Right atrium auricular region (tissue), 2 donors: Measurements from ENCODE around the gene PPP1CA. TPM values are rescaled to one million over a fixed set of nuclear protein-coding genes. Genes with fewer than 3 reads are reported as not detected.

Experiments
- DNase-seq: peaks from one replicate; pipeline ENCODE4 v3.0.0-alpha.2; 2019; ENCODE audit warnings: low spot score
- H3K27ac ChIP-seq, 2 donors: fragments of 200-600 bp; sonication (generic); 1 replicate in 1 of 2; 2 replicates in 1 of 2; pipeline ENCODE4 v1.5.1; 2016 to 2019
- H3K27me3 ChIP-seq, 2 donors: fragments of 200-600 bp; sonication (generic); one replicate each; pipeline versions ENCODE4 v1.5.1 to v1.6.0; 2017 to 2019
- H3K36me3 ChIP-seq: fragments of 200-600 bp; sonication (generic); one replicate; pipeline ENCODE4 v1.5.1; 2016
- H3K4me1 ChIP-seq, 2 donors: fragments of 200-600 bp; sonication (generic); one replicate each; pipeline versions ENCODE4 v1.5.1 to v1.6.0; 2017 to 2019
- H3K4me3 ChIP-seq, 2 donors: fragments of 200-600 bp; sonication (generic); 1 replicate in 1 of 2; 2 replicates in 1 of 2; pipeline ENCODE4 v1.5.1; 2017 to 2019; ENCODE audit warnings: mild to moderate bottlenecking in 1 of 2, moderate library complexity in 1 of 2
- H3K9me3 ChIP-seq, 2 donors: fragments of 200-600 bp; sonication (generic); one replicate each; pipeline ENCODE4 v1.5.1; 2019
- CTCF ChIP-seq, 2 donors: fragments of 200-600 bp; sonication (generic); IDR thresholded peaks; one replicate each; pipeline ENCODE4 v1.5.1; 2019; ENCODE audit warnings: antibody characterized with exemption in 2 of 2
- total RNA-seq, 2 donors: library from RNA; depleted of rRNA; stranded (reverse); fragments of >200 nt; gene quantifications; one replicate each; pipeline ENCODE4 v1.1.0, GENCODE V29; 2016

The PPP1CA gene
- total RNA-seq, 2 donors from 2014 or later, result 97.8 to 112 TPM

- H3K4me1 ChIP-seq, result peaks cover 0 to 49% of the 10 kb centered on the region in 2 donors
- no peaks in the 10 kb centered on the region for H3K27me3 ChIP-seq
Observed at GRCh38 chr11:67442504-67443404, 41.1 kb upstream of the PPP1CA start.

DNA sequence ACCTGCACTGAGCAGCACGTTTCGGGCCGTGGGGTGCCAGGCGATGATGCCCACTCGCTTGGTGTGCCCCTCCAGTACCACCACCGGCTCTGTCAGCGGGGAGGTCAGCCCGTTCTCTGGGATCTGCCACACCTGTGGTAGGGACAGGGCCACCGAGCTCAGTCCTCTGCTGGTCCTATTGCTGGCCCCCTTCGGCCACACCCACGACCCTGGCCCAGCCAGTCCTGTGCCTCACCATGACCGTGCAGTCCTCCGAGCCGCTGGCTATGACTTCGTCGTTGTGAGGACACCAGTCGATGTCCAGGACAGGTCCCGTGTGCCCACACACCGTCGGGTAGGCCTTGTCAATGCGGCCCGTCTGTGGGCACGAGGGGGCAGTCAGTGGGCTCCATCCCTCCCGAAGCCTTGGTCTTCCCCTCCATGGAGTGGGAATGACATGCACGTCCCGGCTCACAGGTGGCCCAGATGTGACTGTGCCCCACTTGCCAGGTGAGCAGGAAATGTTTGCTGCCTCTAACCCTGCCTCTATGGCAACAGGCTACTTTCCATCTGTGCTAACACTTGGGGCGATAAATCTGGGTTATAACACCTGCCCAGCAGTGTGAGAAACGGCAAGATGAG is 40.2 kb upstream of the PPP1CA start:
- no peak for DNase-seq
- Histone ChIP-seq H3K36me3 (peaks cover 28% of the 10 kb centered on the region), H3K4me1 (peaks cover 0 to 57% of the 10 kb centered on the region in 2 donors), H3K27me3 (no peaks in the 10 kb centered on the region), H3K27ac (no peak overlapping the region), H3K9me3 (no peaks in the 10 kb centered on the region), H3K4me3 (no peak overlapping the region)
- no peak for TF ChIP-seq CTCF (IDR thresholded peaks at IDR 0.05)

More at GRCh38 chr11:67442504-67443404, 41.1 kb upstream of the PPP1CA start:
- H3K27ac ChIP-seq, result peak overlapping the region; percentile 94 to 97
- DNase-seq, result no peak
- H3K9me3 ChIP-seq, result no peaks in the 10 kb centered on the region
- H3K4me3 ChIP-seq, result peak overlapping the region; percentile 77 to 91
- TF ChIP-seq CTCF (IDR thresholded peaks at IDR 0.05), result no peak
- peaks cover 22% of the 10 kb centered on the region for H3K36me3 ChIP-seq

GRCh38 chr11:67441098-67441563 is 39.5 kb upstream of the PPP1CA start:
- Histone ChIP-seq H3K4me1 (peaks cover 0 to 64% of the 10 kb centered on the region in 2 donors), H3K4me3 (no peak overlapping the region), H3K36me3 (peaks cover 28% of the 10 kb centered on the region), H3K27ac (no peak overlapping the region), H3K27me3 (no peaks in the 10 kb centered on the region), H3K9me3 (no peaks in the 10 kb centered on the region)
- no peak for DNase-seq
- no peak for TF ChIP-seq CTCF (IDR thresholded peaks at IDR 0.05)

DNA sequence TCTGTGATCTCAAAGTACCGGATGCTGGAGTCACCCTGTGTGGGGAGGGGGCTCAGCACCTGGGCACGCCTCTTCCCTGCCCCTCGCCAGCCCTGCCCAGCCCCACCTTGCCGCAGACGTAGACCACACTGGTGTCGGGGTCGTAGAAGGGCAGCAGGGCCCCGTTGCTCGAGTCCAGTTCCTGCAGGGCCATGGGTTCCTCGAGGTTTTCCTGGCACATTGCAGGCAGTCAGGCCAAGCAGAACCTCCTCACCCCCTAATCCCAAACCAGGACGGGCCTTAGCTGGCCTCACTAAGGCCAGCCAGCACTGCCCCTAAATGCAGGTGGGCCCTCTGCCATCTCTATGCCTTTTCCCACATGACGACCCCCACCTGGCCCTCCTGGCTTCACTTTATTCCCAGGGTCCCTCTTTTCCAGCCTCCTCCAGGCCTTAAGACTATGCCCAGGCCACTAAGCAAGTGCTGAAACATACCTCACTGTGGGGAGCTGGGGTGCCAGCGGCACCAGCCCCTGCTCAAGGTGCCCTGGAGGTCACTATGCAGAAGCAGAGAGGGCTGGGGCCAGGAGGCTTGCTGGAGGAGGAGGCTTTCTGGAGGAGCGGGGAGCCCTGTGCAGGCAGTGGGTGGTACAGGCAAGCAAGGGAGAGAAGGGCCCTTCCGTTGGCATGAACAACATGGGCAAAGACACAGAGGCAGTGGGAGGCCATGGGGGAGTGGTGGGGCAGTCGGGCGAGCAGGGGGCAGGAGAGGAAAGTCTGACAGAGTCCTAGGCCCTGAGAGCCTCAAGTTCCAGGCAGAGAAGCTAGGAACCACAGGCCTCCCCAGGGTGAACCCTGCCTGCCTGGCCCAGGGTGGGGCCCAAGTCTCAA is 38.8 kb upstream of the PPP1CA start:
- no peak overlapping the region for H3K4me3 ChIP-seq
- H3K27ac ChIP-seq, result peak overlapping the region; percentile 27 to 51
- no peak for TF ChIP-seq CTCF (IDR thresholded peaks at IDR 0.05)
- H3K27me3 ChIP-seq, result no peaks in the 10 kb centered on the region
- H3K4me1 ChIP-seq, result peaks cover 0 to 67% of the 10 kb centered on the region in 2 donors
- peaks cover 34% of the 10 kb centered on the region for H3K36me3 ChIP-seq
- no peak for DNase-seq
- no peaks in the 10 kb centered on the region for H3K9me3 ChIP-seq
